ENCODE measurements around the gene CYP2W1. TPM values are rescaled to one million over a fixed set of nuclear protein-coding genes. Genes with fewer than 3 reads are reported as not detected.

CYP2W1 gene
- total RNA-seq, 3 donors from 2014 or later: 0.47 to 2.3 (median 2.1) TPM

GRCh38 chr7:974820-975681 lies 7.9 kb upstream of the CYP2W1 start, which contains the start of gene COX19:
Gene COX19, minus strand, starts transcription at chr7:975549. Its CDS starts 40 bp downstream, at chr7:975509.
- ATAC-seq (peak; percentile 88), DNase-seq (peak; percentile 91 to 97 (median 95))
- intact Hi-C loops (cut with DNase I, micrococcal nuclease): no loop called here
- Histone ChIP-seq H3K4me3 (peak within 1 kb of the TSS; percentile 98), H3K4me1 (ENCODE audit: low read depth) (peaks cover 32% of the 10 kb centered on the region), H3K36me3 (ENCODE audit: low read depth) (no peaks in the 10 kb centered on the region), H3K9me3 (no peaks in the 10 kb centered on the region)
- TF ChIP-seq CTCF (IDR thresholded peaks at IDR 0.05): no peak

GRCh38 chr7:975702-976473 lies 7.1 kb upstream of the CYP2W1 start:
- ATAC-seq (no peak), DNase-seq (no peak)
- Histone ChIP-seq H3K4me3 (no peak overlapping the region), H3K36me3 (ENCODE audit: low read depth) (no peaks in the 10 kb centered on the region), H3K4me1 (ENCODE audit: low read depth) (peaks cover 32% of the 10 kb centered on the region), H3K9me3 (no peaks in the 10 kb centered on the region)
- TF ChIP-seq CTCF (IDR thresholded peaks at IDR 0.05): no peak
- intact Hi-C loops (cut with DNase I, micrococcal nuclease): no loop called here

- ATAC-seq (peak; percentile 32), DNase-seq (no peak)
- no peak for TF ChIP-seq CTCF (IDR thresholded peaks at IDR 0.05)
- Histone ChIP-seq H3K9me3 (no peaks in the 10 kb centered on the region), H3K4me3 (no peak overlapping the region), H3K4me1 (ENCODE audit: low read depth) (peaks cover 32% of the 10 kb centered on the region), H3K36me3 (ENCODE audit: low read depth) (no peaks in the 10 kb centered on the region)
- intact Hi-C loops (cut with DNase I, micrococcal nuclease): no loop called here
Observed at GRCh38 chr7:976901-977325, 6.1 kb upstream of the CYP2W1 start.

GRCh38 chr7:977326-978048 lies 5.5 kb upstream of the CYP2W1 start:
- DNase-seq (peak; percentile 76 to 78 (median 77)), ATAC-seq (peak; percentile 63)
- Histone ChIP-seq H3K36me3 (ENCODE audit: low read depth) (no peaks in the 10 kb centered on the region), H3K9me3 (no peaks in the 10 kb centered on the region), H3K4me1 (ENCODE audit: low read depth) (peaks cover 32% of the 10 kb centered on the region), H3K4me3 (no peak overlapping the region)
- intact Hi-C loops (cut with DNase I, micrococcal nuclease): no loop called here
- no peak for TF ChIP-seq CTCF (IDR thresholded peaks at IDR 0.05)

GRCh38 chr7:978049-978346 lies 5.0 kb upstream of the CYP2W1 start:
- DNase-seq (no peak), ATAC-seq (no peak)
- no peaks in the 10 kb centered on the region for H3K9me3 ChIP-seq
- no peak for TF ChIP-seq CTCF (IDR thresholded peaks at IDR 0.05)
- H3K36me3 ChIP-seq (ENCODE audit: low read depth): no peaks in the 10 kb centered on the region
- H3K4me3 ChIP-seq: no peak overlapping the region
- peaks cover 32% of the 10 kb centered on the region for H3K4me1 ChIP-seq (ENCODE audit: low read depth)
- intact Hi-C loops (cut with DNase I, micrococcal nuclease): no loop called here
